Lung (tissue), 5 donors: ENCODE measurements around the gene PEX7. TPM values are rescaled to one million over a fixed set of nuclear protein-coding genes. Genes with fewer than 3 reads are reported as not detected.

Experiments used
- polyA plus RNA-seq, 2 donors: library from polyadenylated mRNA; stranded (reverse); fragments of 200-250 nt; gene quantifications; one replicate each; pipeline ENCODE4 v1.2.1, GENCODE V29; 2013
- small RNA-seq: library from RNA; depleted of rRNA; stranded (forward); fragments of <200 nt; gene quantifications from one replicate; pipeline ENCODE3, GENCODE V24; 2014; ENCODE audit warnings: low replicate concordance
- total RNA-seq, 2 donors: library from RNA; depleted of rRNA in 1 of 2; stranded (reverse); fragments of >200 nt in 1 of 2; gene quantifications; one replicate each; pipeline ENCODE4 v1.2.1, GENCODE V29; 2014 to 2021
- donor health status: Bipolar disorder and iron deficiency.
- donor health status: healthy.
- donor health status: DM: yes; HTN: yes; CAD: no.

PEX7 gene
- total and polyA plus RNA-seq, 4 donors, result 4.8 to 12.5 (median 9.5) TPM

Small RNA genes lying within 50 kb of the gene (small RNA-seq; reads per million reads assigned to genes)
- gene RF00019, result not detected
- not detected for gene RF00443

Other genes with a start within 250 kb of the PEX7 start
- 10 to 100 TPM; 25.5 to 28.3 TPM for gene MAP3K5, start 30.1 kb upstream of the PEX7 start, total RNA-seq
- 10 to 100 TPM in 1 of 2 donors, 1 to 10 TPM in 1; 7.5 to 20.1 TPM for gene MAP3K5, start 30.1 kb upstream of the PEX7 start, polyA plus RNA-seq
- under 1 TPM; 0.09 to 0.54 TPM for gene SLC35D3, start 99.7 kb downstream of the PEX7 start, total RNA-seq
- gene SLC35D3, start 99.7 kb downstream of the PEX7 start, polyA plus RNA-seq, result under 1 TPM in 1 of 2 donors, not detected in 1; 0.03 TPM
- 10 to 100 TPM in 1 of 2 donors, 1 to 10 TPM in 1; 4.7 to 16.2 TPM for gene IL20RA, start 222.4 kb downstream of the PEX7 start, total RNA-seq
- 1 to 10 TPM; 3.7 to 8.6 TPM for gene IL20RA, start 222.4 kb downstream of the PEX7 start, polyA plus RNA-seq